GM21367 (cell line): ENCODE data around the gene ZNF185.

Experiments
- ATAC-seq: cut with Tn5 transposase; IDR thresholded peaks from one replicate; pipeline ENCODE4 v1.9.1; 2021; ENCODE audit not compliant: unreplicated experiment

The ZNF185 gene

GRCh38 chrX:152945021-152945979, 47.4 kb downstream of the ZNF185 start:
- no peak for ATAC-seq

- ATAC-seq: no peak
Measured at GRCh38 chrX:152946681-152947080, 48.8 kb downstream of the ZNF185 start.
